Neural cell (in vitro differentiated cells): ENCODE data around the gene TBC1D22B. TPM values are rescaled to one million over a fixed set of nuclear protein-coding genes. Genes with fewer than 3 reads are reported as not detected.
A peak's percentile ranks its signal among the peaks of the same experiment; 100 is the strongest.

Experiments used
- H2AFZ ChIP-seq: fragments of 200-600, 300-800 bp; sonication (generic), shearing (Covaris generic); 2 replicates; pipeline ENCODE4 v1.6.0; 2014; ENCODE audit warnings: low read depth, mild to moderate bottlenecking, antibody characterized with exemption, low read length, moderate library complexity
- H3F3A ChIP-seq: fragments of 200-600 bp; shearing (Covaris generic); 2 replicates; pipeline ENCODE4 v1.6.1; 2016; ENCODE audit warnings: mild to moderate bottlenecking, moderate library complexity, mixed read lengths, antibody characterized with exemption, low read length; ENCODE audit not compliant: insufficient read depth, poor library complexity, severe bottlenecking
- H3K27ac ChIP-seq: fragments of 200-600, 300-800 bp; sonication (generic), shearing (Covaris generic); 2 replicates; pipeline ENCODE4 v1.5.1; 2014; ENCODE audit warnings: mild to moderate bottlenecking, low read length, moderate library complexity
- H3K27me3 ChIP-seq: fragments of 300-800, 200-600 bp; sonication (generic), shearing (Covaris generic); 2 replicates; pipeline ENCODE4 v1.6.0; 2014; ENCODE audit warnings: mild to moderate bottlenecking, low read depth, low read length, moderate library complexity; ENCODE audit not compliant: insufficient read depth
- H3K36me3 ChIP-seq: fragments of 300-800, 200-600 bp; sonication (generic), shearing (Covaris generic); 2 replicates; pipeline ENCODE4 v1.5.1; 2014; ENCODE audit warnings: mild to moderate bottlenecking, antibody characterized with exemption, low read length, moderate library complexity; ENCODE audit not compliant: insufficient read depth
- H3K4me2 ChIP-seq: fragments of 300-800, 200-600 bp; sonication (generic), shearing (Covaris generic); 2 replicates; pipeline ENCODE4 v1.6.0; 2014; ENCODE audit warnings: mild to moderate bottlenecking, low read length
- H3K4me3 ChIP-seq: fragments of 300-800, 200-600 bp; sonication (generic), shearing (Covaris generic); 2 replicates; pipeline ENCODE4 v1.5.1; 2014; ENCODE audit warnings: mild to moderate bottlenecking, low read length, moderate library complexity
- H3K79me2 ChIP-seq: fragments of 200-600 bp; shearing (Covaris generic); replicated peaks from 2 replicates; pipeline ENCODE4 v1.6.0; 2014; ENCODE audit warnings: mild to moderate bottlenecking, low read length, moderate library complexity; ENCODE audit not compliant: insufficient read depth
- H3K9ac ChIP-seq: fragments of 300-800, 200-600 bp; sonication (generic), shearing (Covaris generic); 2 replicates; pipeline ENCODE4 v1.6.1; 2016; ENCODE audit warnings: mild to moderate bottlenecking, low read length, mixed read lengths
- H3K9me2 ChIP-seq: fragments of 200-600 bp; shearing (Covaris generic); 2 replicates; pipeline ENCODE4 v1.6.1; 2016; ENCODE audit warnings: mild to moderate bottlenecking, low read length, mixed read lengths; ENCODE audit not compliant: insufficient read depth
- H3K9me3 ChIP-seq: fragments of 200-600, 300-800 bp; sonication (generic), shearing (Covaris generic); 2 replicates; pipeline ENCODE4 v1.6.1; 2016; ENCODE audit warnings: mild to moderate bottlenecking, mixed run types, low read length, moderate library complexity, mixed read lengths
- H4K20me1 ChIP-seq: fragments of 200-600 bp; shearing (Covaris generic); 2 replicates; pipeline ENCODE4 v1.6.1; 2016; ENCODE audit warnings: mild to moderate bottlenecking, mixed run types; ENCODE audit not compliant: insufficient read depth
- EP300 ChIP-seq: fragments of 450-650 bp; conservative IDR thresholded peaks from 2 replicates; pipeline ENCODE4 v1.6.1; 2014; ENCODE audit warnings: antibody characterized with exemption, mild to moderate bottlenecking, moderate library complexity; ENCODE audit not compliant: poor library complexity, severe bottlenecking
- MXI1 ChIP-seq: fragments of 450-650 bp; conservative IDR thresholded peaks from 2 replicates; pipeline ENCODE4 v1.6.1; 2014; ENCODE audit warnings: antibody characterized with exemption, mild to moderate bottlenecking; ENCODE audit not compliant: poor library complexity, severe bottlenecking
- POLR2AphosphoS5 ChIP-seq: IDR thresholded peaks from 2 replicates; pipeline ENCODE4 v1.6.1; 2012
- RAD21 ChIP-seq: fragments of 450-650 bp; conservative IDR thresholded peaks from 2 replicates; pipeline ENCODE4 v1.6.1; 2014; ENCODE audit warnings: antibody characterized with exemption, mild to moderate bottlenecking, moderate library complexity
- TAF1 ChIP-seq: IDR thresholded peaks from 2 replicates; pipeline ENCODE4 v1.6.1; 2012; ENCODE audit warnings: low read depth
- polyA plus RNA-seq: library from polyadenylated mRNA; depleted of rRNA; stranded (reverse); fragments of >200 nt; gene quantifications from 2 replicates; pipeline ENCODE4 v1.2.3, GENCODE V29; 2014
- TF ChIP-seq, protein P1 (sequence below): IDR thresholded peaks from 2 replicates; pipeline ENCODE4 v1.6.1; 2012; ENCODE audit warnings: borderline replicate concordance
- TF ChIP-seq, protein P2 (sequence below): fragments of 450-650 bp; IDR thresholded peaks from 2 replicates; pipeline ENCODE4 v1.5.1; 2014; ENCODE audit warnings: antibody characterized with exemption, mild to moderate bottlenecking, moderate library complexity; ENCODE audit not compliant: poor library complexity, severe bottlenecking

TBC1D22B gene
- polyA plus RNA-seq, 1 donor from 2014 or later, result 10.6 TPM

DNA sequence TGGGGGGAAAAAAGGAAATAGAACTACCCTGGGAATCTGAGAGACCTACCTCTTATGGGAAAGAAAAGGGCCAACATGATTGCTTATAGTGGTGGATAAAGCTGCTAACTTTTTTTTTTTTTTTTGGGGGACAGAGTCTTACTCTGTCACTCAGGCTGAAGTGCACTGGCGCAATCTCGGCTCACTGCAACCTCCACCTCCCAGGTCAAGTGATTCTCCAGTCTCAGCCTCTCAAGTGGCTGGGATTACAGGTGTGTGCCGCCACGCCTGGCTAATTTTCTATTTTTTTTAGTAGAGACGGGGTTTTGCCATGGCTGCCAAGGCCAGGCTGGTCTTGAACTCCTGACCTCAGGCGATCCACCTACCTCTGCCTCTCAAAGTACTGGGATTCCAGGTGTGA lies 39.5 kb upstream of the TBC1D22B start:
- Histone ChIP-seq H3K4me2 (no peak overlapping the region), H3F3A (no peaks in the 10 kb centered on the region), H2AFZ (no peak overlapping the region), H3K9ac (no peak overlapping the region), H3K79me2 (no peaks in the 10 kb centered on the region), H3K4me3 (no peak overlapping the region), H3K9me2 (no peaks in the 10 kb centered on the region), H3K27ac (no peak overlapping the region), H4K20me1 (no peaks in the 10 kb centered on the region), H3K9me3 (no peaks in the 10 kb centered on the region), H3K36me3 (no peaks in the 10 kb centered on the region), H3K27me3 (no peaks in the 10 kb centered on the region)
- TF ChIP-seq, protein P1, sequence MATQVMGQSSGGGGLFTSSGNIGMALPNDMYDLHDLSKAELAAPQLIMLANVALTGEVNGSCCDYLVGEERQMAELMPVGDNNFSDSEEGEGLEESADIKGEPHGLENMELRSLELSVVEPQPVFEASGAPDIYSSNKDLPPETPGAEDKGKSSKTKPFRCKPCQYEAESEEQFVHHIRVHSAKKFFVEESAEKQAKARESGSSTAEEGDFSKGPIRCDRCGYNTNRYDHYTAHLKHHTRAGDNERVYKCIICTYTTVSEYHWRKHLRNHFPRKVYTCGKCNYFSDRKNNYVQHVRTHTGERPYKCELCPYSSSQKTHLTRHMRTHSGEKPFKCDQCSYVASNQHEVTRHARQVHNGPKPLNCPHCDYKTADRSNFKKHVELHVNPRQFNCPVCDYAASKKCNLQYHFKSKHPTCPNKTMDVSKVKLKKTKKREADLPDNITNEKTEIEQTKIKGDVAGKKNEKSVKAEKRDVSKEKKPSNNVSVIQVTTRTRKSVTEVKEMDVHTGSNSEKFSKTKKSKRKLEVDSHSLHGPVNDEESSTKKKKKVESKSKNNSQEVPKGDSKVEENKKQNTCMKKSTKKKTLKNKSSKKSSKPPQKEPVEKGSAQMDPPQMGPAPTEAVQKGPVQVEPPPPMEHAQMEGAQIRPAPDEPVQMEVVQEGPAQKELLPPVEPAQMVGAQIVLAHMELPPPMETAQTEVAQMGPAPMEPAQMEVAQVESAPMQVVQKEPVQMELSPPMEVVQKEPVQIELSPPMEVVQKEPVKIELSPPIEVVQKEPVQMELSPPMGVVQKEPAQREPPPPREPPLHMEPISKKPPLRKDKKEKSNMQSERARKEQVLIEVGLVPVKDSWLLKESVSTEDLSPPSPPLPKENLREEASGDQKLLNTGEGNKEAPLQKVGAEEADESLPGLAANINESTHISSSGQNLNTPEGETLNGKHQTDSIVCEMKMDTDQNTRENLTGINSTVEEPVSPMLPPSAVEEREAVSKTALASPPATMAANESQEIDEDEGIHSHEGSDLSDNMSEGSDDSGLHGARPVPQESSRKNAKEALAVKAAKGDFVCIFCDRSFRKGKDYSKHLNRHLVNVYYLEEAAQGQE, result no peak
- TF ChIP-seq RAD21 (no peak), MXI1 (no peak), EP300 (no peak)

DNA sequence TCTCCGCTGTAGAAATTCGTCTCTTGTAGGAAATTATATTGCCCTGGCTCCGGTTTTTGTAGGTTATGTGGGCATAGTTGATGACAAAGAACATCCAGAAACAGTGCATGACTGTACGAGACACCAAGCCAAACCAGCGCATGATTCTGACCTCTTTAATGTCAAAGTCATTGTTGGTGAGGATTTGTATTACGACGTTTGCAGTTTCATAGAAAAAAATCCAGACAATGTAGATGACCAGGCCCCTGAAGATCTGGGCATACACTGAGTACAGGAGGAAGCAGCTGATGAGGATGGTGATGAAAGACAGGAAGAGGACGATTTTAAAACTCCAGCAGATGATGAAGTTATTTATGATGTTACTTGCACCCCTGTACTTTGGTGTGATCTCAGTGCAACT lies 39.1 kb upstream of the TBC1D22B start:
- Histone ChIP-seq H3F3A (no peaks in the 10 kb centered on the region), H3K27me3 (no peaks in the 10 kb centered on the region), H4K20me1 (no peaks in the 10 kb centered on the region), H3K79me2 (no peaks in the 10 kb centered on the region), H3K4me2 (no peak overlapping the region), H3K9ac (no peak overlapping the region), H3K4me3 (no peak overlapping the region), H3K36me3 (no peaks in the 10 kb centered on the region), H2AFZ (no peak overlapping the region), H3K9me3 (no peaks in the 10 kb centered on the region), H3K9me2 (no peaks in the 10 kb centered on the region), H3K27ac (no peak overlapping the region)
- no peak for TF ChIP-seq POLR2AphosphoS5

DNA sequence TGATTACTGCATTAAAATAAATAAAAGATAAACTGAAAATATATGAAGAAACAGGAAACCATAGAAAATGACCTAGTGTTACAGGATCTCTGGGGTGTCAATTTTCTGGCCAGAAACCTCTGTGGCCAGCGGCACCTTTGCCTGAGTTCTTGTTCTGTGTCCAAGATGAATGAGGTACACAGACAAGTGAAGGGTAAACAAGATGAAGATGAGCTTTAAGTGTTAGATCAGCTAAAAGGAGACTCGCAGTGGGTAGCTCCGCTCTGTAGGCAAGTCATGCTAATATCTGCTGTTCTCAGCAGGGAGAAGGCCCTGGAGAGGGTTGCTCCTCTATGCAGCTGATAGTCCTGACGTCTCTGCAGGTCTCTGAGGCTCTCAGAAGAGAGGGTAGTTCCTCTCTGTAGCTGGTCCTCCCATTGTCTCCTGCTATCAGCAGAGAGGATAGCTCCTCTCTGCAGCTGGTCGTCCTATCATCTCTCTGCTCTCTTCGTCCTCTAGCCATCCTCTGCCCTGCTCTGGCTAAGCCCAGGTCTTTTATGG lies 35.9 kb upstream of the TBC1D22B start:
- H3K4me3 ChIP-seq, result peak overlapping the region; percentile 62
- no peaks in the 10 kb centered on the region for H3K9me2 ChIP-seq
- H3K9me3 ChIP-seq, result no peaks in the 10 kb centered on the region
- H3K4me2 ChIP-seq, result no peak overlapping the region
- no peaks in the 10 kb centered on the region for H3K27me3 ChIP-seq
- H3K79me2 ChIP-seq, result no peaks in the 10 kb centered on the region
- no peak overlapping the region for H2AFZ ChIP-seq
- H3F3A ChIP-seq, result no peaks in the 10 kb centered on the region
- H3K36me3 ChIP-seq, result no peaks in the 10 kb centered on the region
- no peak overlapping the region for H3K27ac ChIP-seq
- H4K20me1 ChIP-seq, result no peaks in the 10 kb centered on the region
- peak overlapping the region; percentile 9 for H3K9ac ChIP-seq
- no peak for TF ChIP-seq TAF1
- TF ChIP-seq, protein P2, sequence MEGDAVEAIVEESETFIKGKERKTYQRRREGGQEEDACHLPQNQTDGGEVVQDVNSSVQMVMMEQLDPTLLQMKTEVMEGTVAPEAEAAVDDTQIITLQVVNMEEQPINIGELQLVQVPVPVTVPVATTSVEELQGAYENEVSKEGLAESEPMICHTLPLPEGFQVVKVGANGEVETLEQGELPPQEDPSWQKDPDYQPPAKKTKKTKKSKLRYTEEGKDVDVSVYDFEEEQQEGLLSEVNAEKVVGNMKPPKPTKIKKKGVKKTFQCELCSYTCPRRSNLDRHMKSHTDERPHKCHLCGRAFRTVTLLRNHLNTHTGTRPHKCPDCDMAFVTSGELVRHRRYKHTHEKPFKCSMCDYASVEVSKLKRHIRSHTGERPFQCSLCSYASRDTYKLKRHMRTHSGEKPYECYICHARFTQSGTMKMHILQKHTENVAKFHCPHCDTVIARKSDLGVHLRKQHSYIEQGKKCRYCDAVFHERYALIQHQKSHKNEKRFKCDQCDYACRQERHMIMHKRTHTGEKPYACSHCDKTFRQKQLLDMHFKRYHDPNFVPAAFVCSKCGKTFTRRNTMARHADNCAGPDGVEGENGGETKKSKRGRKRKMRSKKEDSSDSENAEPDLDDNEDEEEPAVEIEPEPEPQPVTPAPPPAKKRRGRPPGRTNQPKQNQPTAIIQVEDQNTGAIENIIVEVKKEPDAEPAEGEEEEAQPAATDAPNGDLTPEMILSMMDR, result no peak
- TF ChIP-seq POLR2AphosphoS5, result no peak
- TF ChIP-seq, protein P1, result no peak
